ENCODE data around the gene SFPQ.

DNA sequence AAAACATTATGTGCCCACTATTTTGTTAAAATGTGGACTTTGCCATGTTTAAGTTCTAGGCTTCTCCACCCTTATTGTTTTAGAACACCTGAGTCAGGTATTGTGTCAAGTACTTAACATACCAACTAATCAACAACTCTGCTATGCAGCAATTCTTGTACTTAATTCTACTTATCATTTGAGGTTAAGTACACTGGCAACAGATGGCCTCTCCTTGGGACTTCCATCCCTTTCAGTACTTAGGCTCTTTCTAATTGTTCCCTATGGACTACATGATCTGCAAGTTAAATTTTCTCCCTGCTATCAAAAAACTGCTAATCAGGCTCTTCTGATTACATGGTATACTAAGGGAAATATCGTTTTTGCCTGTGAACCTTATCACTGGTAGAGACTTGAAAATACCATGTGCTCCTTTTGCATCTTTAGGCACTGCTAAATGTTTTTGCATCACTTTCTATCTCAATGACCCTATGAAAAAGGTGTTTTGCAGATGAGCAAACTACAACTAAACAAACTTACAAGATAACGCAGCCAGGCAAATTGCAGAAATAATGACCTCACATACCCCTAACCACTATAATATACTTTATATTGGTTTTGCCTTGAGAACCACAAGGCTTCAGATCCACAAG lies 18.9 kb downstream of the SFPQ start:
- TF ChIP-seq, protein P1, sequence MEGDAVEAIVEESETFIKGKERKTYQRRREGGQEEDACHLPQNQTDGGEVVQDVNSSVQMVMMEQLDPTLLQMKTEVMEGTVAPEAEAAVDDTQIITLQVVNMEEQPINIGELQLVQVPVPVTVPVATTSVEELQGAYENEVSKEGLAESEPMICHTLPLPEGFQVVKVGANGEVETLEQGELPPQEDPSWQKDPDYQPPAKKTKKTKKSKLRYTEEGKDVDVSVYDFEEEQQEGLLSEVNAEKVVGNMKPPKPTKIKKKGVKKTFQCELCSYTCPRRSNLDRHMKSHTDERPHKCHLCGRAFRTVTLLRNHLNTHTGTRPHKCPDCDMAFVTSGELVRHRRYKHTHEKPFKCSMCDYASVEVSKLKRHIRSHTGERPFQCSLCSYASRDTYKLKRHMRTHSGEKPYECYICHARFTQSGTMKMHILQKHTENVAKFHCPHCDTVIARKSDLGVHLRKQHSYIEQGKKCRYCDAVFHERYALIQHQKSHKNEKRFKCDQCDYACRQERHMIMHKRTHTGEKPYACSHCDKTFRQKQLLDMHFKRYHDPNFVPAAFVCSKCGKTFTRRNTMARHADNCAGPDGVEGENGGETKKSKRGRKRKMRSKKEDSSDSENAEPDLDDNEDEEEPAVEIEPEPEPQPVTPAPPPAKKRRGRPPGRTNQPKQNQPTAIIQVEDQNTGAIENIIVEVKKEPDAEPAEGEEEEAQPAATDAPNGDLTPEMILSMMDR (IDR thresholded peaks at IDR 0.05): no peak
- TF ChIP-seq POLR2A (IDR thresholded peaks at IDR 0.05): no peak

All from testis (tissue), 2 donors.